GM23338 (cell line): ENCODE data around the gene CHN2.

ENCODE experiments used
- CREB1 ChIP-seq: fragments of 250-450 bp; sonication (Bioruptor Pico); IDR thresholded peaks from 2 replicates; pipeline ENCODE4 v1.5.0; 2020; ENCODE audit warnings: low read depth, mild to moderate bottlenecking, moderate library complexity
- TF ChIP-seq, protein P1 (sequence below), 2 experiments: fragments of 200-600 bp in 1 of 2; sonication (generic) in 1 of 2; conservative IDR thresholded peaks; 2 replicates each; pipeline versions ENCODE4 v1.5.1 to v1.6.1; 2016 to 2017; ENCODE audit warnings: antibody characterized with exemption in 2 of 2, low read depth in 2 of 2, mild to moderate bottlenecking in 2 of 2, moderate library complexity in 1 of 2

GRCh38 chr7:29346231-29346978 lies 151.8 kb downstream of the CHN2 start:
- no peak for TF ChIP-seq CREB1 (CRISPR knock-in tag)
- TF ChIP-seq, protein P1, sequence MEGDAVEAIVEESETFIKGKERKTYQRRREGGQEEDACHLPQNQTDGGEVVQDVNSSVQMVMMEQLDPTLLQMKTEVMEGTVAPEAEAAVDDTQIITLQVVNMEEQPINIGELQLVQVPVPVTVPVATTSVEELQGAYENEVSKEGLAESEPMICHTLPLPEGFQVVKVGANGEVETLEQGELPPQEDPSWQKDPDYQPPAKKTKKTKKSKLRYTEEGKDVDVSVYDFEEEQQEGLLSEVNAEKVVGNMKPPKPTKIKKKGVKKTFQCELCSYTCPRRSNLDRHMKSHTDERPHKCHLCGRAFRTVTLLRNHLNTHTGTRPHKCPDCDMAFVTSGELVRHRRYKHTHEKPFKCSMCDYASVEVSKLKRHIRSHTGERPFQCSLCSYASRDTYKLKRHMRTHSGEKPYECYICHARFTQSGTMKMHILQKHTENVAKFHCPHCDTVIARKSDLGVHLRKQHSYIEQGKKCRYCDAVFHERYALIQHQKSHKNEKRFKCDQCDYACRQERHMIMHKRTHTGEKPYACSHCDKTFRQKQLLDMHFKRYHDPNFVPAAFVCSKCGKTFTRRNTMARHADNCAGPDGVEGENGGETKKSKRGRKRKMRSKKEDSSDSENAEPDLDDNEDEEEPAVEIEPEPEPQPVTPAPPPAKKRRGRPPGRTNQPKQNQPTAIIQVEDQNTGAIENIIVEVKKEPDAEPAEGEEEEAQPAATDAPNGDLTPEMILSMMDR (conservative IDR thresholded peaks at IDR 0.05; ENCODE audit: low read depth in 2 of 2), result no peak
